ENCODE data around the gene FOXP1.

DNA sequence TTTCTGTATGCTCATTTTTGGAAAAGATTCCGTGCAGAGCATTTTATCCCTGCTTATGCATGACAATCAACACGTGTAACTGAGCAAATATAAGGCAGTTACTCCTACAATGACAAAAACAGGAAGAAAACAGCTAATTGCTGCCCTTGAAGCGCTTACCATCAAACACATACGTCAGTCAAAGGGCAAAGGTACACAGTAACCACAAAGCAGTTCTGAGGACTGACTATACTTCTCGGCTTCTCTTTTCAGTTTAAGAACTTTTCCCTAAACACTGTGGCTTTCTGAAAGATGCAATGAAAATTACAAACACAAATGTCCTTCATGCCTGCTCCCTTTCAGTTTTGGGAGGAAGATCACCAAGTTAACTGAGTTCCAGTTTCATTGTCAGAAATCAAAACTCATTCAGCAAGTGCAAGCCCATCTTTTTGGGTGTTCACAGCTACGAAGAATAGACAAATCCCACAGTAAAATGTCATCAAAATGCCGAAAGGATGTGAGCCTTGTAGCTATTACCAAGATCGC lies 602.8 kb downstream of the FOXP1 start:
- TF ChIP-seq, protein P1, sequence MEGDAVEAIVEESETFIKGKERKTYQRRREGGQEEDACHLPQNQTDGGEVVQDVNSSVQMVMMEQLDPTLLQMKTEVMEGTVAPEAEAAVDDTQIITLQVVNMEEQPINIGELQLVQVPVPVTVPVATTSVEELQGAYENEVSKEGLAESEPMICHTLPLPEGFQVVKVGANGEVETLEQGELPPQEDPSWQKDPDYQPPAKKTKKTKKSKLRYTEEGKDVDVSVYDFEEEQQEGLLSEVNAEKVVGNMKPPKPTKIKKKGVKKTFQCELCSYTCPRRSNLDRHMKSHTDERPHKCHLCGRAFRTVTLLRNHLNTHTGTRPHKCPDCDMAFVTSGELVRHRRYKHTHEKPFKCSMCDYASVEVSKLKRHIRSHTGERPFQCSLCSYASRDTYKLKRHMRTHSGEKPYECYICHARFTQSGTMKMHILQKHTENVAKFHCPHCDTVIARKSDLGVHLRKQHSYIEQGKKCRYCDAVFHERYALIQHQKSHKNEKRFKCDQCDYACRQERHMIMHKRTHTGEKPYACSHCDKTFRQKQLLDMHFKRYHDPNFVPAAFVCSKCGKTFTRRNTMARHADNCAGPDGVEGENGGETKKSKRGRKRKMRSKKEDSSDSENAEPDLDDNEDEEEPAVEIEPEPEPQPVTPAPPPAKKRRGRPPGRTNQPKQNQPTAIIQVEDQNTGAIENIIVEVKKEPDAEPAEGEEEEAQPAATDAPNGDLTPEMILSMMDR (IDR thresholded peaks at IDR 0.05) = no peak
- TF ChIP-seq EP300 (IDR thresholded peaks at IDR 0.05) = no peak
